ENCODE measurements around the gene RASA3.
A peak's percentile ranks its signal among the peaks of the same experiment; 100 is the strongest.

Gene RASA3

DNA sequence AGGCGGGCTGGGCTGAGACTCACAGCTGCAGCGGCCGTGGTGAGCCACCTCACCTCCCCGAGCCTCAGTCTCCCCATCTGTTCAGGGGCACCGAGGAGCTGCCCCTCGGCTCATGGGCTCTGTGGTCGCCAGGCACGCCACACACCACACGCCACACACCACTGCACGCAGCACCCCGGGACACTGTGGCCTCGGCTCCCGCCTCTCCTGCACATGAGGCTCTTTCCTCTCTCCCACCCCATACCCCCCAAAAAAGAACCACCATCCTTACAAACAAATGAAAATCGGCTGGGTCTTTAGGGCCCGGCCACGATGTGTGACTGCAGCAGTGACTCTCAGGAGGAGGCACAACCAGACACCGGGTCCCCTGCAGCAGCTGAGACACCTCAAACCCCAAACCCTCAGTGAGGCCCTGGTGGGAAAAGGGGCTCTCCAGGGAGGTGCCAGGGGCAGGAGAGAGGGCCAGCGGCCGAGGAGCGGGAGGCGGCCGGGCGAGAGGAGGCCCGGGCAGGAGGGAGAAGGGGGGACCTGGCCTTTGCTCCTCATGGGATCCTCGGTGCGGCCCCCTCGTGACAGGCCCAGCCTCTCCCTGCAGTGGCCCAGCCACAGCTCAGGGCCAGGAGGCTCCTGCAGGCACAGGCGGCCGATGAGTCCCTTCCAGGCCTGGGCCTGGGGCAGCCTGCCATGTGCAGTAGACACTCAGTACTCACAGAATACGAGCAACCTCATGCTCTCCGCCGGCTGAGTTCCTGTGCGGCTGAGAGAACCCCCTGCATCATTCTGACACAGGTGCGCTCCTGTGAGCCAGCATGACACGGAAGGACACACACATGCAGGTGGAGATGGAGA, 66.3 kb downstream of the RASA3 start:
- H4K20me1 ChIP-seq (ENCODE audit: insufficient read depth, low read length), result no peaks in the 10 kb centered on the region
- peaks cover 16% of the 10 kb centered on the region for H3K27me3 ChIP-seq (ENCODE audit: low read depth, low read length)
- H3K36me3 ChIP-seq (replicated peaks; ENCODE audit: low read depth, low read length), result no peaks in the 10 kb centered on the region
- peak overlapping the region; percentile 92 for H3K4me2 ChIP-seq (ENCODE audit: low read length)
- H3K79me2 ChIP-seq (ENCODE audit: low read length), result no peaks in the 10 kb centered on the region
- H3K27ac ChIP-seq (ENCODE audit: low read length), result no peak overlapping the region; the same call in 1 of the 2 replicates
- no peaks in the 10 kb centered on the region for H3K9me3 ChIP-seq (ENCODE audit: insufficient read depth, low read length)
- peaks cover 47% of the 10 kb centered on the region for H3K4me1 ChIP-seq (ENCODE audit: low read length)
- H3K9ac ChIP-seq (ENCODE audit: low read length), result peak overlapping the region; percentile 12; the same call in 1 of the 2 replicates
- H3K4me3 ChIP-seq (ENCODE audit: low read length), result peak overlapping the region; percentile 74
- H2AFZ ChIP-seq (ENCODE audit: low read depth, low read length), result no peak overlapping the region
- TF ChIP-seq, protein P1, sequence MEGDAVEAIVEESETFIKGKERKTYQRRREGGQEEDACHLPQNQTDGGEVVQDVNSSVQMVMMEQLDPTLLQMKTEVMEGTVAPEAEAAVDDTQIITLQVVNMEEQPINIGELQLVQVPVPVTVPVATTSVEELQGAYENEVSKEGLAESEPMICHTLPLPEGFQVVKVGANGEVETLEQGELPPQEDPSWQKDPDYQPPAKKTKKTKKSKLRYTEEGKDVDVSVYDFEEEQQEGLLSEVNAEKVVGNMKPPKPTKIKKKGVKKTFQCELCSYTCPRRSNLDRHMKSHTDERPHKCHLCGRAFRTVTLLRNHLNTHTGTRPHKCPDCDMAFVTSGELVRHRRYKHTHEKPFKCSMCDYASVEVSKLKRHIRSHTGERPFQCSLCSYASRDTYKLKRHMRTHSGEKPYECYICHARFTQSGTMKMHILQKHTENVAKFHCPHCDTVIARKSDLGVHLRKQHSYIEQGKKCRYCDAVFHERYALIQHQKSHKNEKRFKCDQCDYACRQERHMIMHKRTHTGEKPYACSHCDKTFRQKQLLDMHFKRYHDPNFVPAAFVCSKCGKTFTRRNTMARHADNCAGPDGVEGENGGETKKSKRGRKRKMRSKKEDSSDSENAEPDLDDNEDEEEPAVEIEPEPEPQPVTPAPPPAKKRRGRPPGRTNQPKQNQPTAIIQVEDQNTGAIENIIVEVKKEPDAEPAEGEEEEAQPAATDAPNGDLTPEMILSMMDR (IDR thresholded peaks at IDR 0.05; ENCODE audit: low read depth, low read length), result no peak
- no peak for TF ChIP-seq EZH2phosphoT487 (IDR thresholded peaks at IDR 0.05; ENCODE audit: low read depth)

DNA sequence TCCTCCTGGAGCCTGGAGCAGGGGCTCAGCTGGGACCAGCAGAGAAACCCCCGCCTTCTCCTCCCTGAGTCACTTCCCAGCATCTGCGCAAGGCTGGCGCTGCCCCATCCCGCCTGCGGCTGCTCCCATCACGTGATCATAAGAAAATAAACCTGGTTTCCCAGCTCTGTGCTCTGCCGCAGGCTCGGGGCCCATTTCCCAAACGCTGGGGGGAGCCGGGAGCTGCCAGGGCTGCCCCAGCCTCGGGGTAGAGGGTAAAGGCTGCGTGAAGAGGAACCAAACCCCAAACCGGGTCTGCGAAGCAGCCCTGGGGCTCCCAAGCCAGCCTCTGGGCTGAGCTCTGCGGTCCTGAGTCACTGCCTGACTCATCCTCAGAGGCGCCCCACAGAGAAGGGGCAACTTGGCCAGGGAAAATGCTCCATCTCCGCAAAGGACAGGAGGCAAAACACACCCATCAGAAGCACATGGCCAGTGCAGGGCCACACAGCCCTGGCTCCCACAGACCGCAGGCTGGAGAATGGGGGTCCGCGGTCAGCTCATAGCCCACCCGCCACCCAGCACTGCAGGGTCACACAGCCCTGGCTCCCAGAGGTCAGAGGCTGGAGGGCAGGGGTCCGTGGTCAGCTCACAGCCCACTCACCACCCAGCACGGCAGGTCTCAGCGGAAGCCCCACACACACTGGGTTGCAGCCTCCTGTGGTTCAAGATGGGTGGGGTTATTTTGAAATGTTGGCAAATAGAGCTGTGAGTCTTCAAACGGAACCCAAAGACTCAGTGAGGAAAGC, 67.1 kb downstream of the RASA3 start:
- Histone ChIP-seq H3K4me2 (ENCODE audit: low read length) (peak overlapping the region; percentile 92), H3K4me1 (ENCODE audit: low read length) (peaks cover 47% of the 10 kb centered on the region), H3K27me3 (ENCODE audit: low read depth, low read length) (peaks cover 16% of the 10 kb centered on the region), H3K4me3 (ENCODE audit: low read length) (peak overlapping the region; percentile 74), H3K27ac (ENCODE audit: low read length) (no peak overlapping the region), H3K9ac (ENCODE audit: low read length) (peak overlapping the region; percentile 39), H3K36me3 (replicated peaks; ENCODE audit: low read depth, low read length) (no peaks in the 10 kb centered on the region), H4K20me1 (ENCODE audit: insufficient read depth, low read length) (no peaks in the 10 kb centered on the region), H3K9me3 (ENCODE audit: insufficient read depth, low read length) (no peaks in the 10 kb centered on the region), H3K79me2 (ENCODE audit: low read length) (no peaks in the 10 kb centered on the region), H2AFZ (ENCODE audit: low read depth, low read length) (peak overlapping the region; percentile 65)
- TF ChIP-seq, protein P1 (IDR thresholded peaks at IDR 0.05; ENCODE audit: low read depth, low read length), result no peak
- TF ChIP-seq EZH2phosphoT487 (IDR thresholded peaks at IDR 0.05; ENCODE audit: low read depth), result no peak

DNA sequence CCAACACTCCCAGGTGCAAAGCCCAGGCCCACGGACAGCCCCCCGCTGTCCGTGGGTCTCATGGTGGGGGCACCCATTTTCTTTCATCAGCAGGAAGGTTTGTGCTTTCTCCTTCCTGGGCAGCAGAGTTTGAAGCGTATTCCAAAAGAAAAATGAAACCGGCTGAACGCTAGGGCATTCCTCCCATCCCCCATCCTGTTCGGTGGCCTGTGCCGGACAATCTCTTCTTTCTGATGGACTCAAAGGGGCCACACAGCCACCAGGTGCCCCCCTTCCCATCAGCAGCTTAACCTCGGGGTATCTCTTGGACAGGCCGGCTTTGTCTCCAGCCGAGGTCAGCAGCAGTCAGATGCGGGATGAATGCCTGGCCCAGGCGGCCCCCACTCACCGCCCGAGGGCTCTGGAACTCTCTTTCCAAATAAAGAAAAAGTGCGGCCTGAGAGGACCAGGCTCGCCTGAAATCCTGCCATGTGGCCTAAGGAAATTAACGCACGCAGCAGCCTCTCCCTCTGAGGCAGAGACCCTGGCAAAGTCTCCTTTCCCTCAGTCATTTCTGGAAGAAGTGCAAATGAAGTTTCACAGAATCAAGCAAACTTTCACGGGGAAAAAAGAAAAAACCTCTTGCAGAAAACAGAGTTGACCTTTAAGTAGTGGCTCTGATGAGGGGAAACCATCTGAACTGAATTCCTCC, 67.8 kb downstream of the RASA3 start:
- Histone ChIP-seq H3K79me2 (ENCODE audit: low read length) (no peaks in the 10 kb centered on the region), H3K4me2 (ENCODE audit: low read length) (peak overlapping the region; percentile 92), H3K4me1 (ENCODE audit: low read length) (peaks cover 47% of the 10 kb centered on the region), H4K20me1 (ENCODE audit: insufficient read depth, low read length) (no peaks in the 10 kb centered on the region), H2AFZ (ENCODE audit: low read depth, low read length) (peak overlapping the region; percentile 65), H3K27me3 (ENCODE audit: low read depth, low read length) (peaks cover 16% of the 10 kb centered on the region), H3K36me3 (replicated peaks; ENCODE audit: low read depth, low read length) (no peaks in the 10 kb centered on the region), H3K4me3 (ENCODE audit: low read length) (peak overlapping the region; percentile 74), H3K27ac (ENCODE audit: low read length) (no peak overlapping the region), H3K9me3 (ENCODE audit: insufficient read depth, low read length) (no peaks in the 10 kb centered on the region), H3K9ac (ENCODE audit: low read length) (peak overlapping the region; percentile 39)
- TF ChIP-seq, protein P1 (IDR thresholded peaks at IDR 0.05; ENCODE audit: low read depth, low read length), result no peak
- no peak for TF ChIP-seq EZH2phosphoT487 (IDR thresholded peaks at IDR 0.05; ENCODE audit: low read depth)

Measured in OCI-LY3 (cell line).